Measurements from ENCODE around the gene HIBCH.
"Not testable (repeated sequence)": the region's sequence is repeated elsewhere in the genome, so short reads cannot be mapped to it uniquely, and the experiment has no call there.

HIBCH gene

DNA sequence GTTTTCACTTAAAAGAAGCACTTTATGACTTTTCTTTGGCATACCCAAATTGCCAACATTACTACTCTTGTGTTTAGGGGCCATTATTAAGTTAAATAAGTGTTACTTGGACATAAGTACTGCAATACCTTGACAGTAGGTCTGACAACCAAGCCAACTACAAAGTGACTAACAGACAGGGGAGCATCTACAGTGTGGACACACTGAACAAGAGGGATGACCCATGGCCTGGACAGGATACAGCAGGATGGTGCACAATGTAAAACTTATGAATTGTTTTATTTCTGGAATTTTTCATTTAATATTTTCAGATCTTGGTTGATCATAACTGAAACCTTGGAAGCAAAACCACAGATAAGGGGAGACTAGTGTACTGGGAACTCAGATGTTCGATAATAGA is 19.8 kb upstream of the HIBCH start:
- intact Hi-C loops (cut with DNase I; ENCODE audit: low total_unique reads): no loop called here
- H3K4me3 ChIP-seq: no peak overlapping the region
- H3K36me3 ChIP-seq: no peaks in the 10 kb centered on the region
- no peaks in the 10 kb centered on the region for H3K27me3 ChIP-seq
- no peak overlapping the region for H3K27ac ChIP-seq
- H3K9me3 ChIP-seq: no peaks in the 10 kb centered on the region
- TF ChIP-seq, protein P1, sequence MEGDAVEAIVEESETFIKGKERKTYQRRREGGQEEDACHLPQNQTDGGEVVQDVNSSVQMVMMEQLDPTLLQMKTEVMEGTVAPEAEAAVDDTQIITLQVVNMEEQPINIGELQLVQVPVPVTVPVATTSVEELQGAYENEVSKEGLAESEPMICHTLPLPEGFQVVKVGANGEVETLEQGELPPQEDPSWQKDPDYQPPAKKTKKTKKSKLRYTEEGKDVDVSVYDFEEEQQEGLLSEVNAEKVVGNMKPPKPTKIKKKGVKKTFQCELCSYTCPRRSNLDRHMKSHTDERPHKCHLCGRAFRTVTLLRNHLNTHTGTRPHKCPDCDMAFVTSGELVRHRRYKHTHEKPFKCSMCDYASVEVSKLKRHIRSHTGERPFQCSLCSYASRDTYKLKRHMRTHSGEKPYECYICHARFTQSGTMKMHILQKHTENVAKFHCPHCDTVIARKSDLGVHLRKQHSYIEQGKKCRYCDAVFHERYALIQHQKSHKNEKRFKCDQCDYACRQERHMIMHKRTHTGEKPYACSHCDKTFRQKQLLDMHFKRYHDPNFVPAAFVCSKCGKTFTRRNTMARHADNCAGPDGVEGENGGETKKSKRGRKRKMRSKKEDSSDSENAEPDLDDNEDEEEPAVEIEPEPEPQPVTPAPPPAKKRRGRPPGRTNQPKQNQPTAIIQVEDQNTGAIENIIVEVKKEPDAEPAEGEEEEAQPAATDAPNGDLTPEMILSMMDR (IDR thresholded peaks at IDR 0.05): no peak
- DNase-seq: no peak
- peaks cover 0 to 11% (median 2%) of the 10 kb centered on the region in 4 donors for H3K4me1 ChIP-seq

DNA sequence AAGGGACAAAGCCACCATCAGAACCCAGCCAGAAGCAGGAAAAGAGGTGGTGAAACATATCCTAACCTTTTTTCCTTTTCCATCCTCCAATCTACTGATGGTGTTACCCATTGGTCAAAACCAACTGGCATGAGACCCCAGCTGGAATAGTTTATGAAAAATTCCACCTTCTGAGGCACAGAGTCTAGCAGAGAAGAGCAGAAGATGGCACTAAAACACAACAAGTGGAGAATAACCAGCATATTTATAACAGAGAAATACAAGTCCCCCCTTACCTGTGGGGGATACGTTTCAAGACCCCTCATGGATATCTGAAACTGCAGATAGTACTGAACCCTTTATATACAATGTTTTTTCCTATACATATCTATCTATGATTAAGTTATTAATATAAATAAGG is 18.8 kb upstream of the HIBCH start:
- Histone ChIP-seq H3K27me3 (no peaks in the 10 kb centered on the region), H3K4me3 (no peak overlapping the region), H3K27ac (no peak overlapping the region), H3K36me3 (no peaks in the 10 kb centered on the region), H3K9me3 (no peaks in the 10 kb centered on the region), H3K4me1 (peaks cover 0 to 14% (median 2%) of the 10 kb centered on the region in 4 donors)
- no peak for DNase-seq
- intact Hi-C loops (cut with DNase I; ENCODE audit: low total_unique reads): no loop called here
- TF ChIP-seq, protein P1 (IDR thresholded peaks at IDR 0.05): no peak

DNA sequence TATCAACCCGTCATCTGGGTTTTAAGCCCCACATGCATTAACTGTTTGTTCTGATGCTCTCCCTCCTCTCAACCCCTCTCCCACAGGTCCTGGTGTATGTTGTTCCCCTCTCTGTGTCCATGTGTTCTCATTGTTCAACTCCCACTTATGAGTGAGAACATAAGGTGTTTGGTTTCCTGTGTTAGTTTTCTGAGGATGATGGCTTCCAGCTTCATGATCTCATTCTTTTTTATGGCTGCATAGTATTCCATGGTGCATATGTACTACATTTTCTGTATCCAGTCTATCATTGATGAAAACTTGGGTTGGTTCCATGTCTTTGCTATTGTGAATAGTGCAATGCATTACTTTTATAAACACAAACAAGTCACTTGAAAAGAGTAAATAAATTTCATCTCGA is 16.8 kb upstream of the HIBCH start:
- no peaks in the 10 kb centered on the region for H3K9me3 ChIP-seq
- H3K27ac ChIP-seq: no peak overlapping the region
- no peaks in the 10 kb centered on the region for H3K36me3 ChIP-seq
- TF ChIP-seq, protein P1 (IDR thresholded peaks at IDR 0.05): no peak
- H3K27me3 ChIP-seq: no peaks in the 10 kb centered on the region
- intact Hi-C loops (cut with DNase I; ENCODE audit: low total_unique reads): no loop called here
- no peak for DNase-seq
- peaks cover 0 to 5% (median 0%) of the 10 kb centered on the region in 4 donors for H3K4me1 ChIP-seq
- H3K4me3 ChIP-seq: no peak overlapping the region

DNA sequence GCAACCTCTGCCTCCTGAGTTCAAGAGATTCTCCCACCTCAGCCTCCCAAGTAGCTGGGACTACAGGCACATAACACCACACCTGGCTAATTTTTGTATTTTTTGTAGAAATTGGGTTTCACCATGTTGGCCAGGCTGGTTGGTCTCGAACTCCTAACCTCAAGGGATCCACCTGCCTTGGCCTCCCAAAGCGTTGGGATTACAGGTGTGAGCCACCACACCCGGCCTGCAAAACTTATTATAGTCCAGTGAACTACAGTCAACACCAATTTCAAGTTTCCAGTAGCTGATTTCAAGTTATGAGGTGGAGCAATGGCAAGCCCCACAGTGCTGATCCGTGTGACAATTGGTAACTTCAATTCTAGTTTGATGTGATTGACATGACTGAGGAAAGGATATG is 16.0 kb upstream of the HIBCH start:
- H3K4me1 ChIP-seq; H3K9me3 ChIP-seq; H3K4me3 ChIP-seq; H3K36me3 ChIP-seq; DNase-seq; intact Hi-C loops (cut with DNase I; ENCODE audit: low total_unique reads); H3K27ac ChIP-seq; H3K27me3 ChIP-seq: not testable (repeated sequence)

DNA sequence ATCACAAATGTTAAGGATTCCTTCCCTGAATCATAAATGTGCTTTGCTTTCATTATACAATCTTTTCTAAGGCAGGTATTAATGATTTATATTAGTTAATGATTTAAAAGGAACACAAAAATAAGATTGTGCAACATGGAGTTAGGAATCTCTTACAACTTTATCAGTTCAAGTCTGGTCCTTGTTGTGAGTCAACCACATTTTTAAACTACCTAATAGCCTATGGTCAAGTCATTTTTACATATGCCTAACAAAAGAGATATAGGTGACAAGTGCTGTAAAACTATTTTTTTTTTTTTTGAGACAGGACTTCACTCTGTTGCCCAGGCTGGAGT is 15.6 kb upstream of the HIBCH start:
- TF ChIP-seq, protein P1 (IDR thresholded peaks at IDR 0.05): no peak
- H3K27ac ChIP-seq: no peak overlapping the region
- H3K27me3 ChIP-seq: no peaks in the 10 kb centered on the region
- intact Hi-C loops (cut with DNase I; ENCODE audit: low total_unique reads): no loop called here
- H3K4me3 ChIP-seq: no peak overlapping the region
- no peaks in the 10 kb centered on the region for H3K36me3 ChIP-seq
- no peak for DNase-seq
- peaks cover 0 to 5% (median 0%) of the 10 kb centered on the region in 4 donors for H3K4me1 ChIP-seq
- no peaks in the 10 kb centered on the region for H3K9me3 ChIP-seq

DNA sequence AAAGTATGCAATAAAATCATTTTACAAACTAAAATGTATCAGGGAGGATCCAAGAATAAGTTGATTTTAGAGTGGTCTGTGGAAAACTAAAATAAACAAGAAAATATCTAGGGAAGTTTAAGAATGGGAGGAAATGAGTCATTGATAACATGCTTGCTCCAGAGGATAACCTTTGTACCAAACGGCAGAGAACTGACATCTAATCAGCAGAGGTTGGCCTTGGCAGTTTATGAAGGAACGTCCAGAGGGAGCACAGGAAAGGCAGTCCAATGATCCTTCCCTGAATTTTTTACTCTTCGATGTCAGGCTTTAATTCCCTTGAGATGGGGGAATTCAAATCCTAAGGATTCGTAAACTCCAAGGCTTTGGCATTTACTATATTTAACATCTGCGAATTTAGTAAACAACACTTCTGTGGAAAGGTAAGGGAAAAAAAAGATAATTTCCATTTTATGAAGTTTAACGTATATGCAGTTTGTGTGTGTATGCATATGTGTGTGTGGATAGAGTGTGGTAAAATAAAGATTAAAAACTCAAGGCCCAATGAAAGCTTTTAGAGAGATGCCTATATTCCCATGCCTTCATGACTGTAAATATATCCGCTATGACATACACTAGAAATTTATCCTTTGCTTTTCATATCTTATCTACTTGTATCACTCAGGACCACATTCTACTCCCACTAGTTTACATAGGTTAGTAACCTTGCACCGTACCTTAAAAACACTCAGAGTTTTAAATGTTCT is 15.0 kb upstream of the HIBCH start:
- Histone ChIP-seq H3K9me3 (no peaks in the 10 kb centered on the region), H3K36me3 (no peaks in the 10 kb centered on the region), H3K4me3 (no peak overlapping the region), H3K27ac (no peak overlapping the region), H3K4me1 (peaks cover 0 to 5% (median 0%) of the 10 kb centered on the region in 4 donors), H3K27me3 (no peaks in the 10 kb centered on the region)
- TF ChIP-seq, protein P1 (IDR thresholded peaks at IDR 0.05): no peak
- no peak for DNase-seq
- intact Hi-C loops (cut with DNase I; ENCODE audit: low total_unique reads): no loop called here
